ENCODE data around the gene EFHC2. TPM values are rescaled to one million over a fixed set of nuclear protein-coding genes. Genes with fewer than 3 reads are reported as not detected.

Gene EFHC2
- total and polyA plus RNA-seq, 10 of the 15 experiments (the other 5 are each of a cell fraction or from before 2014, with no cell fraction given) = 0.56 TPM; not detected in 9

- TF ChIP-seq PRDM15 (CRISPR knock-in tag; IDR thresholded peaks at IDR 0.05) (no peak), EZH2 (IDR thresholded peaks at IDR 0.05; ENCODE audit: borderline replicate concordance, control insufficient read depth, low read depth, low read length) (no peak), RB1 (IDR thresholded peaks at IDR 0.05; ENCODE audit: borderline replicate concordance) (no peak), BHLHE40 (IDR thresholded peaks at IDR 0.05; ENCODE audit: borderline replicate concordance in 1 of 2, low read depth in 2 of 2, low read length in 1 of 2) (no peak), RAD21 (IDR thresholded peaks at IDR 0.05; ENCODE audit: insufficient read depth, low read depth, low read length) (no peak), TAF1 (IDR thresholded peaks at IDR 0.05; ENCODE audit: borderline replicate concordance, low read depth, low read length) (no peak)
These were observed 199.1 kb downstream of the EFHC2 start (continued) for GRCh38 chrX:44144177-44144945.

- ChIA-PET CTCF (interaction anchor here (0.6 kb wide), 1 partner anchor 1001 kb away, joined by 3 read pairs; no protein-coding TSS in a partner anchor), SMC1A (ENCODE audit: uncharacterized antibody, unreplicated experiment) (no interaction called here)
These were observed 200.3 kb downstream of the EFHC2 start for GRCh38 chrX:44143061-44143602.

More at GRCh38 chrX:44143061-44143602, 200.3 kb downstream of the EFHC2 start:
- ATAC-seq (no peak), FAIRE-seq (no peak), DNase-seq (ENCODE audit: low read depth, low spot score) (no peak)
- POLR2A ChIA-PET = no interaction called here
- H2AFZ ChIP-seq (ENCODE audit: control insufficient read depth, low read depth, low read length) = no peak overlapping the region
- H3K79me2 ChIP-seq (ENCODE audit: control insufficient read depth, insufficient read depth, low read length) = no peaks in the 10 kb centered on the region
- H3K36me3 ChIP-seq (ENCODE audit: control insufficient read depth in 2 of 2, insufficient read depth in 2 of 2, low read length in 1 of 2) = no peaks in the 10 kb centered on the region
- in situ Hi-C loops (cut with MboI) (no loop called here), intact Hi-C loops (cut with micrococcal nuclease; ENCODE audit: unreplicated experiment) (no loop called here)
- H3K4me2 ChIP-seq (ENCODE audit: control insufficient read depth, insufficient read depth) = no peak overlapping the region
- H3K27me3 ChIP-seq (replicated peaks in 1 of 2; ENCODE audit: control insufficient read depth in 2 of 2, insufficient read depth in 2 of 2, low read length in 1 of 2) = no peaks in the 10 kb centered on the region
- no peak overlapping the region for H3K4me3 ChIP-seq
- TF ChIP-seq ATF3 (IDR thresholded peaks at IDR 0.05; ENCODE audit: borderline replicate concordance, extremely low read depth, low read depth, low read length) (no peak), SMAD1 (IDR thresholded peaks at IDR 0.05; ENCODE audit: low read depth, partially characterized antibody) (no peak), STAT3 (IDR thresholded peaks at IDR 0.05; ENCODE audit: low read depth, low read length) (no peak), SREBF1 (IDR thresholded peaks at IDR 0.05; ENCODE audit: low read length) (no peak), ZNF24 (IDR thresholded peaks at IDR 0.05) (no peak), SRF (IDR thresholded peaks at IDR 0.05; ENCODE audit: low read depth in 2 of 2, low read length in 2 of 2) (no peak)
- H3K4me1 ChIP-seq (ENCODE audit: control insufficient read depth, insufficient read depth, low read length) = no peaks in the 10 kb centered on the region
- BruUV-seq (replicated peaks) = no TSS peak
- RAD21 ChIA-PET (ENCODE audit: unreplicated experiment) = no interaction called here
- no peak overlapping the region for H3K27ac ChIP-seq (ENCODE audit: control insufficient read depth, insufficient read depth)
- H3K9ac ChIP-seq (ENCODE audit: control insufficient read depth, insufficient read depth, low read length) = no peak overlapping the region
- no peaks in the 10 kb centered on the region for H3K9me3 ChIP-seq (replicated peaks; ENCODE audit: control insufficient read depth, insufficient read depth, low read length)
- no peaks in the 10 kb centered on the region for H4K20me1 ChIP-seq (ENCODE audit: control insufficient read depth, insufficient read depth)
- WGBS (ENCODE audit: insufficient coverage, insufficient replicate concordance, low lambda C conversion rate, missing lambda C conversion rate) = 90% methylated on average over 3 of the region's 3 CpGs

Data from GM12878 (cell line).